Activated naive CD8-positive, alpha-beta T cell treated with anti-CD3 and anti-CD28 coated beads for 36 hours (primary cell): ENCODE measurements around the gene IL10RA. TPM values are rescaled to one million over a fixed set of nuclear protein-coding genes. Genes with fewer than 3 reads are reported as not detected.
"Not testable (repeated sequence)": the region's sequence is repeated elsewhere in the genome, so short reads cannot be mapped to it uniquely, and the experiment has no call there.

ENCODE experiments used
- DNase-seq: peaks from one replicate; pipeline ENCODE4 v3.0.0; 2021
- H3K27ac Mint-ChIP-seq: one replicate; pipeline ENCODE4 v1.8.0; 2022; ENCODE audit warnings: mild to moderate bottlenecking, moderate library complexity, mixed read lengths
- H3K27me3 Mint-ChIP-seq: one replicate; pipeline ENCODE4 v1.8.0; 2022; ENCODE audit warnings: mild to moderate bottlenecking, mixed read lengths
- H3K36me3 Mint-ChIP-seq: one replicate; pipeline ENCODE4 v1.8.0; 2021; ENCODE audit warnings: mild to moderate bottlenecking, mixed read lengths
- H3K4me1 Mint-ChIP-seq: one replicate; pipeline ENCODE4 v1.8.0; 2021; ENCODE audit warnings: mixed read lengths
- H3K4me3 Mint-ChIP-seq: one replicate; pipeline ENCODE4 v1.8.0; 2022; ENCODE audit warnings: mild to moderate bottlenecking, moderate library complexity, mixed read lengths
- H3K9me3 Mint-ChIP-seq: one replicate; pipeline ENCODE4 v1.8.0; 2022; ENCODE audit warnings: mixed read lengths
- total RNA-seq, 2 experiments: library from RNA; stranded (reverse); gene quantifications; one replicate each; pipeline ENCODE4 v1.2.3, GENCODE V29; 2021

The IL10RA gene
- total RNA-seq, 2 experiments from 2014 or later: 39.6 to 41.2 TPM

DNA sequence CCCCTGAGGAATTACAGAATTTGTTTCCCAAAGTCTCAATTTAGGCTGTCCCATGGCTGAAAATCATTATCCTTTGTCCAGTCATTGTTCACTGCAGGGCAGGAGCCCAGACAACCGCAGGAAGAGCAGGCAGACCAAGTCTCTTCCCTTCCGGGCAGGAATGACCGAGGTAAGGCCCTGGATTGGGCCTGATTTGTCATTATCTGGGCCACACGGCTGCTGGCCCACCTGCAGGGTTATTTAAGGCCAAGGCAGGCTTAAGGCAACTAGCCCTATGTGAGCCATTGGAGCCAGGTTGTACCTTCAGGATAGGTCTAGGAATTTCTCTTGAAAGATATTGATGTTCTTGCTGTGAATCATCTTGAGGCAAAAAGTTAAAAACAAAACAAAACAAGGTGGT lies 9.7 kb upstream of the IL10RA start:
- no peak for DNase-seq
- peaks cover 82% of the 10 kb centered on the region for H3K4me1 Mint-ChIP-seq
- H3K36me3 Mint-ChIP-seq: peaks cover 42% of the 10 kb centered on the region
- peak overlapping the region; percentile 85 for H3K27ac Mint-ChIP-seq
- peaks cover 5% of the 10 kb centered on the region for H3K9me3 Mint-ChIP-seq
- H3K27me3 Mint-ChIP-seq: no peaks in the 10 kb centered on the region
- no peak overlapping the region for H3K4me3 Mint-ChIP-seq

DNA sequence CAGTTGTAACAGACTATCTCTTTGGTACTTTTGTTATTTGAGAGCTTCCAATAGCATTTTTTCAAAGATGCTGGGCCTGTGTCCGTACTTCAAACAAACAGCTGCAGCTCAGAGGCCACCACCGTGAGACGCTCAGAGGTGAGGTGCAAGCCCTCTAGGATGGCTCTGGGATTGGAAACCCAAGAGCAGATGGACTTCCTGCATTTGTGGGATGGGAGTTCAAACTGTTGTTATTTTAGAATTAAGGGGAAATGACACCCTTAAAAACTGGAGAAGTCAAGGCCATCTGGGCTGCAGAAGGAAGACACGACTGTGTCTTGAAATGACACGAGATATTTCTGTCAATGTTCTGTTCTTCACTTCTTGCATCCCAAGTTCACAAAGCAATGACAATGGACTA lies 9.2 kb upstream of the IL10RA start:
- H3K4me1 Mint-ChIP-seq: peaks cover 82% of the 10 kb centered on the region
- peaks cover 44% of the 10 kb centered on the region for H3K36me3 Mint-ChIP-seq
- no peak for DNase-seq
- H3K4me3 Mint-ChIP-seq: peak overlapping the region; percentile 72
- peak overlapping the region; percentile 85 for H3K27ac Mint-ChIP-seq
- peaks cover 5% of the 10 kb centered on the region for H3K9me3 Mint-ChIP-seq
- H3K27me3 Mint-ChIP-seq: no peaks in the 10 kb centered on the region

DNA sequence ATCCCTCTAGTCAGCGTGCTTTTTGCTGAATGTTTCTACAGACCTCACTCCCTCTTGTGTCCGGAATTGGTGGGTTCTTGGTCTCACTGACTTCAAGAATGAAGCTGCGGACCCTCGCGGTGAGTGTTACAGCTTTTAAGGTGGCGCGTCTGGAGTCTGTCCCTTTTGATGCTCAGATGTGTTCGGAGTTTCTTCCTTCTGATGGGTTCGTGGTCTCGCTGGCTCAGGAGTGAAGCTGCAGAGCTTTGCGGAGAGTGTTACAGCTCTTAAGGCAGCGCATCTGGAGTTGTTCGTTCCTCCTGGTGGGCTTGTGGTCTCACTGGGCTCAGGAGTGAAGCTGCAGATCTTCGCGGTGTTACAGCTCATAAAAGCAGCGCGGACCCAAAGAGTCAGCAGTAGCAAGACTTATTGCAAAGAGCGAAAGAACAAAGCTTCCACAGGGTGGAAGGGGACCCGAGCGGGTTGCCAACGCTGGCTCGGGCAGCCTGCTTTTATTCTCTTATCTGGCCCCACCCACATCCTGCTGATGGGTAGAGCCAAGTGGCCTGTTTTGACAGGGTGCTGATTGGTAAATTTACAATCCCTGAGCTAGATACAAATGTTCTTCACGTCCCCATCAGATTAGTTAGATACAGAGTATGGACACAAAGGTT lies 8.5 kb upstream of the IL10RA start:
- Mint-ChIP-seq H3K27ac (peak overlapping the region; percentile 85), H3K36me3 (peaks cover 44% of the 10 kb centered on the region), H3K4me3 (peak overlapping the region; percentile 72), H3K4me1 (peaks cover 78% of the 10 kb centered on the region)
- DNase-seq: peak; percentile 43
- H3K27me3 Mint-ChIP-seq, H3K9me3 Mint-ChIP-seq: not testable (repeated sequence)

DNA sequence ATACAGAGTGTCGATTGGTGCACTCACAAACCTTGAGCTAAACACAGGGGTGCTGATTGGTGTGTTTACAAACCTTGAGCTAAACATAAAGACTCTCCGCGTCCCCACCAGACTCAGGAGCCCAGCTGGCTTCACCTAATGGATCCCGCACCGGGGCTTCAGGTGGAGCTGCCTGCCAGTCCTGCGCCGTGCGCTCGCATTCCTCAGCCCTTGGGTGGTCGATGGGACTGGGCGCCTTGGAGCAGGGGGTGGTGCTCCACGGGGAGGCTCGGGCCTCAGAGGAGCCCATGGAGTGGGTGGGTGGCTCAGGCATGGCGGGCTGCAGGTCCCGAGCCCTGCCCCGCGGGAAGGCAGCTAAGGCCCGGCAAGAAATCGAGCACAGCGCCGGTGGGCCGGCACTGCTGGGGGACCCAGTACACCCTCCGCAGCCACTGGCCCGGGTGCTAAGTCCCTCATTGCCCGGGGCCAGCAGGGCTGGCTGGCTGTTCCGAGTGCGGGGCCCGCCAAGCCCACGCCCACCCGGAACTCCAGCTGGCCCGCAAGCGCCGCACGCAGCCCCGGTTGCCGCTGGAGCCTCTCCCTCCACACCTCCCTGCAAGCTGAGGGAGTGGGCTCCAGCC lies 7.8 kb upstream of the IL10RA start:
- DNase-seq: not testable (repeated sequence)

DNA sequence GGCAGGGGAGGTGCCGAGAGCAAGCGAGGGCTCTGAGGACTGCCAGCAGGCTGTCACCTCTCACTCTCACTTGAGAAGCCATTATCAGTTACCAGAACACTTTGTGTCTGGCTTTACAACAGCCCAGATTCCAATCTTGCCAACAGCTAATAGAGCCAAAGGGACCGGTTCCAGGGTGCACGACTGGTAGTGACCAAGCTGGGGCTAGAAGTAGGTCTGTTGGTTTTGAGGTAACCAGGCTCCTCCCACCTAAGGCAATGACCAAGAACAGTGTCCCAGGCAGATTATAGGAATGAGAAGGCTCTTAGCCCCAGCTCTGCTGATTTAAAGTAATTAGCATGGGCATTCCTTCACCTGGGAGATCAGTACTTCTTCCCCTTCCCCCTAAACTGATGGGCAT lies 7.2 kb upstream of the IL10RA start:
- H3K36me3 Mint-ChIP-seq: peaks cover 54% of the 10 kb centered on the region
- no peak overlapping the region for H3K4me3 Mint-ChIP-seq

More for the DNA sequence above, 7.8 kb upstream of the IL10RA start:
- not testable (repeated sequence) for H3K4me3 Mint-ChIP-seq, H3K27me3 Mint-ChIP-seq, H3K9me3 Mint-ChIP-seq
- H3K36me3 Mint-ChIP-seq: peaks cover 48% of the 10 kb centered on the region
- H3K4me1 Mint-ChIP-seq: peaks cover 78% of the 10 kb centered on the region
- peak overlapping the region; percentile 85 for H3K27ac Mint-ChIP-seq

DNA sequence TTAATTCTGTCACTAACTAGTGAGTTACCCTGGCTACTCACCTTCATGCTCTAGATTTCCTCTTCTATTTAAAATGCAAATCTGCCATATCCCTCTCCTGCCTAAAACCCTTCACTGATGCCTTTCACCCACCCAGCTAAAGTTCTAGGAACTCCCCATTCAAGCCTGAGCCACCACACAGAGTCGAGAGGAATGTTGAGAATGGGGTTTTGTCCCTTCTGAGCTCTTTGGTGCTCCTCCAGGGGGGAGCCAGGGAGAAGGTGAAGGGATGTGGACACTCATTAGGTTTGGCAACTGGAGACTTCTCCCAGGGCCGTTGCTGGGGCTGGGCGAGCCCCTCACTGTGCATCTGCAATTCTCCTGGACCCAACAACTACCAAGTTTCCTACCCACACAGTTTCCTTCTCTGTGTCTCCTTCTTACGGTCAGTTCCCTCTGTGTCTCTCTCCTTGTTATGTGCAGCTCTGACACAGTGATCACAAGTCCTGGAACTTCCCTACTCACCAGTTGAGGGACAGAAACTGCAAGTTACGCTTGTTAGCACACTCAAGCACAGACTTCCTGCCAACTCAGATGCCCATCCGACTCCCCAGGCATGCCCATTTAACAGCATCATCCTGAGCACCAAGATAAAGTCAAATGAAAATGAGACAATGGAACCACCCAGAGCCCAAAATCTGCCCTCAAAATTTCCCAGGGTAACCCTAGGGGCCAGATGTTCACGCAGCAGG lies 6.5 kb upstream of the IL10RA start:
- DNase-seq: no peak
- H3K4me3 Mint-ChIP-seq: no peak overlapping the region
- peaks cover 59% of the 10 kb centered on the region for H3K36me3 Mint-ChIP-seq
- peaks cover 80% of the 10 kb centered on the region for H3K4me1 Mint-ChIP-seq
- peak overlapping the region; percentile 75 for H3K27ac Mint-ChIP-seq
- H3K9me3 Mint-ChIP-seq: peaks cover 5% of the 10 kb centered on the region
- H3K27me3 Mint-ChIP-seq: no peaks in the 10 kb centered on the region

More for the DNA sequence above, 7.2 kb upstream of the IL10RA start:
- DNase-seq: no peak
- no peaks in the 10 kb centered on the region for H3K27me3 Mint-ChIP-seq
- peaks cover 5% of the 10 kb centered on the region for H3K9me3 Mint-ChIP-seq
- peaks cover 81% of the 10 kb centered on the region for H3K4me1 Mint-ChIP-seq
- peak overlapping the region; percentile 75 for H3K27ac Mint-ChIP-seq

DNA sequence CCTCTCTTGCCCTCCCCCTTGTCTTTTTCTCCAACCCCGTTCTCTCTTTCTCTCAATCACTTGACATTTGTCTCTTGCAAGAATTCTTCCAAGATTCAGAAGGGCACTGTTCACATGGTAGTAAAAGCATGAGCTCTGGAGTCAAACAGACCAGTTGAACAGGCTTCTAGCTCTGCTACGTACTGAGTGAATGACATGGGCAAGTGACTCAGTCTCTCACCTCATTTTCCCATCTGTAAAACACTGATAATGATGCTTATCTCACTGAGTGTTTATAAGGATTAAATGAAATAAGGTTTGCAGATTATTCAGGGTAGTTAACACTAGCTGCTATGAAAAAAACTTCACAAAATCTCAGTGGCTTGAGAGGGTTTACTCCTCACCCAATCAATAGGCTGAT lies 5.9 kb upstream of the IL10RA start:
- peaks cover 61% of the 10 kb centered on the region for H3K36me3 Mint-ChIP-seq

DNA sequence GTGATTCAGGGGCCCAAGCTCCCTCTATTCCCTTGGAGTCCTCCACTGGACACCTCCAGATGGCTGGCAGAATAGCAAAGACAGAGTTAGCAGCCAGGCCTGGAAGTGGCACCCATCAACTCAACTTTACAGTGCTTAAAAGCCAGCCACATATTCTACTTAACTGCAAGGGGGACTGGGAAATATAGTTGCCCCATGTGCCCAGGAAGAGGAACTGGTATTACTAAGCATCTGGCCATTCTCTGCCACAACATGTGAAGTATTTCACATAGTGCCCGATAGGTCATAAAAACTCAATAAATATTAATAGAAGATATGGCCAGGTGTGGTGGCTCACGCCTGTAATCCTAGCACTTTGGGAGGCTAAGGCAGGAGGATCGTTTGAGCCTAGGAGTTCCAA lies 5.5 kb upstream of the IL10RA start:
- Mint-ChIP-seq H3K9me3 (peaks cover 5% of the 10 kb centered on the region), H3K4me3 (no peak overlapping the region), H3K27me3 (no peaks in the 10 kb centered on the region), H3K36me3 (peaks cover 57% of the 10 kb centered on the region), H3K27ac (no peak overlapping the region), H3K4me1 (peaks cover 77% of the 10 kb centered on the region)
- DNase-seq: no peak

More for the DNA sequence above, 5.9 kb upstream of the IL10RA start:
- no peak overlapping the region for H3K4me3 Mint-ChIP-seq
- no peaks in the 10 kb centered on the region for H3K27me3 Mint-ChIP-seq
- DNase-seq: no peak
- H3K9me3 Mint-ChIP-seq: peaks cover 5% of the 10 kb centered on the region
- H3K27ac Mint-ChIP-seq: peak overlapping the region; percentile 75
- peaks cover 80% of the 10 kb centered on the region for H3K4me1 Mint-ChIP-seq

DNA sequence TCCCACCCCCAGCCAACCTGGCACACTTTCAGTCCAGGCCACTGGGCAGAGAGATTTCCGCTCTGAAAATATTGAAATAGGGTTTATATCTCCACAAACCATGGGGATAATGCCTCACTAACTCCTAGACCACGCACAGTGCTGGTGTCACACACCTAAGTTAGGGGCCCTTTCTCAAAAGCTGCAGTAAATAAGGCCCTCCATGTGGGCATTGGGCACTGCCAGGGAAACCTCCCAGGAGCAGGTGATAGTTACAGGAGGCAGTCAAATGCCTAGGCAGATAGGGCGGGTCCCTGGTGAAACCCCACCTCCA lies 3.1 kb upstream of the IL10RA start:
- Mint-ChIP-seq H3K36me3 (peaks cover 47% of the 10 kb centered on the region), H3K27me3 (no peaks in the 10 kb centered on the region), H3K27ac (peak overlapping the region; percentile 67), H3K9me3 (no peaks in the 10 kb centered on the region), H3K4me3 (no peak overlapping the region), H3K4me1 (peaks cover 69% of the 10 kb centered on the region)
- DNase-seq: no peak

DNA sequence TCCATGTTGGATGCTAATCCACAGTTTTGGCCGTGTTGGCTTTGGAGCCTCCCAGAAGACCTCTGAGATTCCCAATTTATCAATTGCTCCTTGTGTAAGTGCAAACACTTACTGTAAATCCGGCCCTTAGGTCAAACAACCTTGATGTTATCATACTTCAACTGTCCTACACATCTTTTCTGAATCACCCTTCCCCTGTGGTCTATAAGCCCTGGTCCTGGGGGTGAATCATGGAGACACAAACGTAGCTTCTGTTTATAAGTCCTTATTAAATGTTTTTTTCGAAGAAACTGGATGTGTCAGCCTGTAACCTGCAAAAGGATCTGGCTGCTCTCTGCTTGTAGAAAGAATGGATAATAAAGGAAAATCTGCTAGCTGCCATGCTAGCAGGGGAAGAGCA lies 1.7 kb upstream of the IL10RA start:
- no peak for DNase-seq
- Mint-ChIP-seq H3K4me1 (peaks cover 72% of the 10 kb centered on the region), H3K9me3 (no peaks in the 10 kb centered on the region), H3K4me3 (peak overlapping the region; percentile 81), H3K36me3 (peaks cover 56% of the 10 kb centered on the region), H3K27me3 (no peaks in the 10 kb centered on the region), H3K27ac (peak overlapping the region; percentile 96)

DNA sequence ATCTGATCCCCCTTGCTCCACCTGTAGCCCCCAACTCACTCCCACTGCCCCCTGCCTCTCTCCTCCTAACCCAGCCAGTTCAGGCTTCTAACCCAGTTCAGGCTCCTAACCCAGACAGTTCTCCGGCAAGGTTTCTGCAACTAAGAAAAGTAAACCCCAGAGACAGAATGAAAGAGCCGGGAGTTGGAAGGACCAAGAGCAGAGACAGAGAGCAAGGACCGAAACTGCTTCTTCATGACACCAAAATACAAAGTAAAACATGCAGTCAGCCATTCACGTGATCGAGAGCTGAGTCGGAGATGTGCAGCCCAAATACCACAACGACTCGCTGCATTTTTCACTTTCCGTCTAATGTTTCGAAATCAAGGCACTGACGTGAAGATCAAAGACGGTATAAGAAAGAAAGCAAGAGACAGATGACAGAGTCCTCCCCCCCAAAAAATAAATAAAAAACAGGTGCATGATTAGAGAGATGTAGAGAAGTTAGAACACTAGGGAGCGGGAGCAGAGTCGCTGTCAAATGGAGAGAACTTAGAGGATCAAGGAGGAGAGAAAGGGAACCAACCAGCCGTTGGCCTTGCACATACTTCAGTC lies 884 bp downstream of the IL10RA start:
- Mint-ChIP-seq H3K4me1 (peaks cover 74% of the 10 kb centered on the region), H3K27me3 (no peaks in the 10 kb centered on the region), H3K9me3 (no peaks in the 10 kb centered on the region), H3K36me3 (peaks cover 64% of the 10 kb centered on the region), H3K27ac (peak overlapping the region; percentile 96), H3K4me3 (peak overlapping the region; percentile 81)
- peak; percentile 74 for DNase-seq

DNA sequence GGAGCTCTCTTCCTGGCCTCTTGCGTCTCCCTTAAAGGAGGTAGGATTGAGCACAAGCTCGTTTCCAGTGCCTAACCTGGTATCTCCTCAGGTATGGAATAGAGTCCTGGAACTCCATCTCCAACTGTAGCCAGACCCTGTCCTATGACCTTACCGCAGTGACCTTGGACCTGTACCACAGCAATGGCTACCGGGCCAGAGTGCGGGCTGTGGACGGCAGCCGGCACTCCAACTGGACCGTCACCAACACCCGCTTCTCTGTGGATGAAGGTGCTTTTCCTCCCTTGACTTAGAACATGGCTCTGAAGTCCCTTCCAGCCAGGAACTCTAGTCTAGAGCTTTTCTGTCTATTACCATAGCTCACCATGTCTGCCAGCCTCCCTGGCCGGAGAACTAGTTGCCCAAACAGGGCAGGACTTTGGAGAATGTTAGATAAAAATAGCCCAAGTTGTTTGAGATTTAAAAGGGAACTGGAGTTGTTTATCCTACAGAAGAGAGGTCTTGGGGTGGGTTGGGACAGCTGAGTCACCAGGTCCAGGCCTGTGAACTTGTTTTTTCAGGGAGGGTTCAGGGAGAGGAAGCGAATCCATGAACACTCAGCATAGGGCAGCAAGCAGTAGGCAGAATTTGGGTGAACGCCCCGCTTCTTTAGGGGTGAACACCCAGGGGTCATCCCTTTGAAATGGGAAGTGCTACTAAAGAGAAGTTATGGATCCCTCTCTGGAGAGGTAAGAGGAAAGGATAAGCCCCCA lies 3.3 kb downstream of the IL10RA start:
- Mint-ChIP-seq H3K4me3 (peak overlapping the region; percentile 44), H3K27me3 (no peaks in the 10 kb centered on the region), H3K36me3 (peaks cover 73% of the 10 kb centered on the region), H3K9me3 (no peaks in the 10 kb centered on the region), H3K4me1 (peaks cover 75% of the 10 kb centered on the region), H3K27ac (peak overlapping the region; percentile 25)
- no peak for DNase-seq

DNA sequence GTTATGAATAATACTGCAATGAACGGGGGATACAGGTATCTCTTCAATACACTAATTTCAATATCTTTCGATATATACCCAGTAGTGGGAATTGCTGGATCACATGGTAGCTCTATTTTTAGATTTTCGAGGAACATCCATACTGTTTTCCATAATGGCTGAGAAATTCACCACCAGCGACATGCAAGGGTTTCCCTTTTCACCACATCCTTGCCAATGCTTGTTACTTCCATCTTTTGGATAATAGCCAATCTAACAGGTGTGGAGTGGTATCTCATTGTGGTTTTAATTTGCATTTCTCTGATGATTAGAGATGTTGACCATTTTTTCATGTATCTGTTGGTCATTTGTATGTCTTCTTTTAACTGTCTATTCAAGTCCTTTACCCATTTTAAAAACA lies 5.9 kb downstream of the IL10RA start:
- H3K4me3 Mint-ChIP-seq: no peak overlapping the region
- H3K9me3 Mint-ChIP-seq: no peaks in the 10 kb centered on the region
- peaks cover 81% of the 10 kb centered on the region for H3K36me3 Mint-ChIP-seq
- DNase-seq: no peak
- no peaks in the 10 kb centered on the region for H3K27me3 Mint-ChIP-seq
- H3K27ac Mint-ChIP-seq: no peak overlapping the region
- peaks cover 74% of the 10 kb centered on the region for H3K4me1 Mint-ChIP-seq

DNA sequence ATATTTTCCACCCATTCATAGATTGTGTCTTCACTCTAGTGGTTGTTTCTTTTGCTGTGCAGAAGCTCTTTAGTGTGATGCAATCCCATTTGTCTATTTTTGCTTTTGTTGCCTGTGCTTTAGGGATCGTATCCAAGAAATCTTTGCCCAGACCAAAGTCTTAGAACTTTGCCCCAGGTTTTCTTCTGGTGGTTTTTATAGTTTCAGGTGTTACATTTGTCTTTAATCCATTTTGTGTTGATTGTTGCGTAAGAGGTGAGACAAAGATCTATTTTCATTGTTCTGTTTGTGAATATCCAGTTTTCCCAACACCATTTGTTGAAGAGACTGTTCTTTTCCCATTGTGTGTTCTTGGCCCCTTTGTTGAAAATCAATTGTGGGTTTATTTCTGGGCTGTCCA lies 6.4 kb downstream of the IL10RA start:
- Mint-ChIP-seq H3K27ac (peak overlapping the region; percentile 10), H3K36me3 (peaks cover 81% of the 10 kb centered on the region), H3K9me3 (no peaks in the 10 kb centered on the region), H3K27me3 (no peaks in the 10 kb centered on the region), H3K4me1 (peaks cover 74% of the 10 kb centered on the region), H3K4me3 (no peak overlapping the region)
- no peak for DNase-seq
